OCI-LY3 (cell line): Measurements from ENCODE around the gene RSPO1.

Experiments
- EZH2phosphoT487 ChIP-seq: fragments of 200-600 bp; shearing (Covaris generic); IDR thresholded peaks from 2 replicates; pipeline ENCODE4 v1.6.1; 2018; ENCODE audit warnings: antibody characterized with exemption, mixed run types, low read depth
- TF ChIP-seq, protein P1 (sequence below): fragments of 200-600, 300-600 bp; sonication (generic); IDR thresholded peaks from 2 replicates; pipeline ENCODE4 v1.5.1; 2014; ENCODE audit warnings: antibody characterized with exemption, low read length, low read depth

DNA sequence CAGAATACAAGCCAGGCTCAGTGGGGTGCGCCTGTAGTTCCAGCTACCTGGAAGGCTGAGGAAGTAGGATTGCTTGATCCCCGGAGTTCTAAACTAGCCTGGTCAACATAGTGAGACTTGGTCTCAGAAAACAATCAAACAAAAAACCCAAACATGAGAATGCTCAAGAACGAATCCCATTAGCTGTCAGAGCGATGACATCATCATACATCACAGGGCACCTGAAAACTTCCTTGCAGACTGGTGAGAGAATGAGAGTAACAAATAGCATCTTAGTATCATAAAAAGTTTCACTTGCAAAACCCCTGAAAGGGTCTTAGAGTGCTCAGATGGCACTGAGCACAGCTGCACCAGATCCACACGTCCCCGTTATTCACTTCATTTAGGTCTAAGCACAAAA is 36.6 kb upstream of the RSPO1 start:
- TF ChIP-seq, protein P1, sequence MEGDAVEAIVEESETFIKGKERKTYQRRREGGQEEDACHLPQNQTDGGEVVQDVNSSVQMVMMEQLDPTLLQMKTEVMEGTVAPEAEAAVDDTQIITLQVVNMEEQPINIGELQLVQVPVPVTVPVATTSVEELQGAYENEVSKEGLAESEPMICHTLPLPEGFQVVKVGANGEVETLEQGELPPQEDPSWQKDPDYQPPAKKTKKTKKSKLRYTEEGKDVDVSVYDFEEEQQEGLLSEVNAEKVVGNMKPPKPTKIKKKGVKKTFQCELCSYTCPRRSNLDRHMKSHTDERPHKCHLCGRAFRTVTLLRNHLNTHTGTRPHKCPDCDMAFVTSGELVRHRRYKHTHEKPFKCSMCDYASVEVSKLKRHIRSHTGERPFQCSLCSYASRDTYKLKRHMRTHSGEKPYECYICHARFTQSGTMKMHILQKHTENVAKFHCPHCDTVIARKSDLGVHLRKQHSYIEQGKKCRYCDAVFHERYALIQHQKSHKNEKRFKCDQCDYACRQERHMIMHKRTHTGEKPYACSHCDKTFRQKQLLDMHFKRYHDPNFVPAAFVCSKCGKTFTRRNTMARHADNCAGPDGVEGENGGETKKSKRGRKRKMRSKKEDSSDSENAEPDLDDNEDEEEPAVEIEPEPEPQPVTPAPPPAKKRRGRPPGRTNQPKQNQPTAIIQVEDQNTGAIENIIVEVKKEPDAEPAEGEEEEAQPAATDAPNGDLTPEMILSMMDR = no peak
- no peak for TF ChIP-seq EZH2phosphoT487
